IMR-90 (cell line): Measurements from ENCODE around the gene TMEM263. TPM values are rescaled to one million over a fixed set of nuclear protein-coding genes. Genes with fewer than 3 reads are reported as not detected.

Source experiments
- ATAC-seq: fragments of 200-7000 bp; cut with Tn5 transposase; 2 replicates; pipeline ENCODE4 v1.9.1; 2020; ENCODE audit warnings: low read depth, mild to moderate bottlenecking, moderate library complexity
- BruUV-seq: library from RNA; stranded (reverse); fragments of 400-500 nt; replicated peaks from 2 replicates; lab custom pipeline; 2021; lab: Mats Ljungman, UMichigan
- CTCF ChIA-PET: fragments of 300-600 bp; formaldehyde crosslinking; extraction: SDS; loops from one replicate; lab custom pipeline; 2021; ENCODE audit warnings: antibody characterized with exemption; lab: Yijun Ruan, JAX
- POLR2A ChIA-PET: fragments of 300-600 bp; sonication (Branson Sonifier 250); formaldehyde crosslinking; loops from one replicate; lab custom pipeline; 2022; ENCODE audit warnings: antibody characterized with exemption; ENCODE audit not compliant: unreplicated experiment; lab: Charles Lee
- DNase-seq: peaks from one replicate; pipeline ENCODE4 v3.0.0; 2013
- H2AFZ ChIP-seq: replicated peaks from 2 replicates; pipeline ENCODE3; 2013; ENCODE audit warnings: low read length, mild to moderate bottlenecking; ENCODE audit not compliant: poor library complexity
- H2AK5ac ChIP-seq: 2 replicates; pipeline ENCODE4 v1.6.1; 2013; ENCODE audit warnings: low read depth, low read length, inconsistent platforms
- H2AK9ac ChIP-seq: replicated peaks from 2 replicates; pipeline ENCODE3; 2013; ENCODE audit warnings: mild to moderate bottlenecking, low read depth, low read length, moderate library complexity; ENCODE audit not compliant: poor library complexity
- H2BK120ac ChIP-seq: 2 replicates; pipeline ENCODE4 v1.6.1; 2013; ENCODE audit warnings: low read depth, low read length, inconsistent platforms
- H2BK15ac ChIP-seq: 3 replicates; pipeline ENCODE4 v1.6.1; 2013; ENCODE audit warnings: low read depth, low read length, inconsistent platforms
- H2BK20ac ChIP-seq: 2 replicates; pipeline ENCODE4 v1.6.1; 2013; ENCODE audit warnings: low read depth, mild to moderate bottlenecking, inconsistent platforms, low read length, moderate library complexity
- H2BK5ac ChIP-seq: 2 replicates; pipeline ENCODE4 v1.6.1; 2013; ENCODE audit warnings: mild to moderate bottlenecking, low read depth, low read length, inconsistent platforms; ENCODE audit not compliant: poor library complexity, severe bottlenecking
- H3K14ac ChIP-seq: replicated peaks from 2 replicates; pipeline ENCODE4 v1.6.1; 2013; ENCODE audit warnings: low read depth, low read length, inconsistent platforms
- H3K18ac ChIP-seq: 2 replicates; pipeline ENCODE4 v1.6.1; 2013; ENCODE audit warnings: low read depth, low read length, control low read depth
- H3K23ac ChIP-seq: 2 replicates; pipeline ENCODE4 v1.6.1; 2013; ENCODE audit warnings: low read depth, low read length, inconsistent platforms
- H3K27ac ChIP-seq: 2 replicates; pipeline ENCODE4 v1.5.1; 2013; ENCODE audit warnings: mild to moderate bottlenecking, control low read depth, low read length; ENCODE audit not compliant: insufficient read depth
- H3K27me3 ChIP-seq: 2 replicates; pipeline ENCODE4 v1.6.1; 2013; ENCODE audit warnings: low read length; ENCODE audit not compliant: control insufficient read depth, insufficient read depth
- H3K36me3 ChIP-seq: 2 replicates; pipeline ENCODE4 v1.6.1; 2013; ENCODE audit warnings: low read length, mixed read lengths; ENCODE audit not compliant: control insufficient read depth, insufficient read depth
- H3K4ac ChIP-seq: 2 replicates; pipeline ENCODE4 v1.6.1; 2013; ENCODE audit warnings: low read depth, low read length, inconsistent platforms
- H3K4me1 ChIP-seq: 2 replicates; pipeline ENCODE4 v1.6.1; 2013; ENCODE audit warnings: low read length, mixed read lengths; ENCODE audit not compliant: control insufficient read depth, insufficient read depth
- H3K4me2 ChIP-seq: 2 replicates; pipeline ENCODE4 v1.6.1; 2013; ENCODE audit warnings: low read depth, mild to moderate bottlenecking, control low read depth, low read length, moderate library complexity
- H3K4me3 ChIP-seq: 2 replicates; pipeline ENCODE4 v1.5.1; 2013; ENCODE audit warnings: low read depth, mild to moderate bottlenecking, control low read depth, low read length, moderate library complexity; ENCODE audit not compliant: insufficient read depth
- H3K56ac ChIP-seq: 2 replicates; pipeline ENCODE4 v1.6.1; 2013; ENCODE audit warnings: low read length, inconsistent platforms; ENCODE audit not compliant: insufficient read depth; ENCODE audit errors: extremely low read depth
- H3K79me1 ChIP-seq, 2 experiments: 2 replicates each; pipeline ENCODE4 v1.6.1; 2013; ENCODE audit warnings: low read length in 2 of 2, inconsistent platforms in 1 of 2, low read depth in 1 of 2
- H3K9ac ChIP-seq: 2 replicates; pipeline ENCODE4 v1.6.1; 2013; ENCODE audit warnings: low read depth, low read length, control low read depth
- H3K9me1 ChIP-seq: 2 replicates; pipeline ENCODE4 v1.6.1; 2013; ENCODE audit warnings: low read length, inconsistent platforms; ENCODE audit not compliant: insufficient read depth
- H3K9me3 ChIP-seq: 2 replicates; pipeline ENCODE4 v1.6.1; 2013; ENCODE audit warnings: low read length; ENCODE audit not compliant: control insufficient read depth, insufficient read depth
- H4K20me1 ChIP-seq: 2 replicates; pipeline ENCODE4 v1.6.1; 2013; ENCODE audit warnings: low read length, inconsistent platforms; ENCODE audit not compliant: insufficient read depth
- H4K5ac ChIP-seq: 2 replicates; pipeline ENCODE4 v1.6.1; 2013; ENCODE audit warnings: mild to moderate bottlenecking, low read depth, low read length, control low read depth
- H4K8ac ChIP-seq, 2 experiments: 2 replicates each; pipeline ENCODE4 v1.6.1; 2013; ENCODE audit warnings: low read depth in 2 of 2, low read length in 2 of 2, control low read depth in 1 of 2, inconsistent platforms in 1 of 2
- H4K91ac ChIP-seq: 2 replicates; pipeline ENCODE4 v1.6.1; 2013; ENCODE audit warnings: low read depth, low read length, inconsistent platforms; ENCODE audit not compliant: insufficient read depth
- BHLHE40 ChIP-seq: fragments of 150-350 bp; IDR thresholded peaks from 2 replicates; pipeline ENCODE4 v1.6.1; 2016; ENCODE audit warnings: mild to moderate bottlenecking, low read depth, low read length
- CEBPB ChIP-seq: IDR thresholded peaks from 2 replicates; pipeline ENCODE4 v1.6.1; 2012; ENCODE audit warnings: low read depth, low read length, improper control_type of control experiment
- CHD1 ChIP-seq: IDR thresholded peaks from 2 replicates; pipeline ENCODE4 v1.6.1; 2012; ENCODE audit warnings: low read depth, low read length, improper control_type of control experiment
- FOS ChIP-seq: fragments of 150-350 bp; IDR thresholded peaks from 2 replicates; pipeline ENCODE4 v1.6.1; 2016; ENCODE audit warnings: low read depth, low read length
- MAFK ChIP-seq: IDR thresholded peaks from 2 replicates; pipeline ENCODE4 v1.6.1; 2012; ENCODE audit warnings: low read depth, low read length, improper control_type of control experiment
- MAZ ChIP-seq: IDR thresholded peaks from 2 replicates; pipeline ENCODE4 v1.6.1; 2012; ENCODE audit warnings: low read depth, mild to moderate bottlenecking, low read length, improper control_type of control experiment, moderate library complexity, borderline replicate concordance
- MXI1 ChIP-seq: IDR thresholded peaks from 2 replicates; pipeline ENCODE4 v1.6.1; 2012; ENCODE audit warnings: low read depth, mild to moderate bottlenecking, low read length, moderate library complexity, borderline replicate concordance
- NFE2L2 ChIP-seq: fragments of 150-350 bp; IDR thresholded peaks from 2 replicates; pipeline ENCODE4 v1.6.1; 2016; ENCODE audit warnings: low read depth, mild to moderate bottlenecking, low read length
- POLR2A ChIP-seq: IDR thresholded peaks from 2 replicates; pipeline ENCODE4 v1.6.1; 2012; ENCODE audit warnings: mild to moderate bottlenecking, low read depth, low read length
- RAD21 ChIP-seq: IDR thresholded peaks from 2 replicates; pipeline ENCODE4 v1.6.1; 2012; ENCODE audit warnings: low read length, improper control_type of control experiment
- RCOR1 ChIP-seq: IDR thresholded peaks from 2 replicates; pipeline ENCODE4 v1.6.1; 2012; ENCODE audit warnings: mild to moderate bottlenecking, low read length, improper control_type of control experiment; ENCODE audit not compliant: insufficient replicate concordance
- RFX5 ChIP-seq: IDR thresholded peaks from 2 replicates; pipeline ENCODE4 v1.8.0; 2012; ENCODE audit warnings: low read depth, mild to moderate bottlenecking, low read length, moderate library complexity
- SMC3 ChIP-seq: fragments of 150-350 bp; IDR thresholded peaks from 2 replicates; pipeline ENCODE4 v1.6.1; 2016; ENCODE audit warnings: low read depth, mild to moderate bottlenecking, antibody characterized with exemption, low read length, moderate library complexity
- WGBS, 2 experiments: methylation state at CpG; one replicate each; pipeline versions ENCODE4 v1.1.5 to v1.1.7; 2013; ENCODE audit warnings: missing lambda C conversion rate in 2 of 2; ENCODE audit not compliant: insufficient read length in 1 of 2; ENCODE audit errors: extremely low coverage in 2 of 2; 5-methylcytosine and 5-hydroxymethylcytosine counted together
- dilution Hi-C: fragments of 300-500 bp; cut with HindIII; formaldehyde crosslinking; loops from one replicate; pipeline ENCODE4 v1.14.3; 2018; ENCODE audit warnings: low sequenced_read_pairs; ENCODE audit not compliant: unreplicated experiment
- in situ Hi-C: fragments of 300-500 bp; cut with MboI; formaldehyde crosslinking; loops from 3 replicates; pipeline ENCODE4 v1.14.3; 2019; ENCODE audit warnings: low sequenced_read_pairs, inconsistent platforms, mixed read lengths
- intact Hi-C: fragments of 100-400 bp; cut with micrococcal nuclease; formaldehyde crosslinking; loops from 2 replicates; pipeline ENCODE4 v1.10.0; 2022
- polyA plus RNA-seq, 3 experiments: library from polyadenylated mRNA; depleted of rRNA; stranded (reverse); fragments of >200 nt; gene quantifications; 2 replicates each; pipeline ENCODE4 v1.2.3, GENCODE V29; 2012; ENCODE audit warnings: low replicate concordance in 1 of 3
- total RNA-seq: library from RNA; depleted of rRNA; stranded (reverse); fragments of >200 nt; gene quantifications from 2 replicates; pipeline ENCODE4 v1.2.3, GENCODE V29; 2012
- TF ChIP-seq, protein P1 (sequence below): conservative IDR thresholded peaks from 2 replicates; pipeline ENCODE4 v1.5.1; 2012; ENCODE audit warnings: mild to moderate bottlenecking, low read depth, low read length, improper control_type of control experiment
- TF ChIP-seq, protein P2 (sequence below): fragments of 150-350 bp; IDR thresholded peaks from 2 replicates; pipeline ENCODE4 v1.6.1; 2016; ENCODE audit warnings: low read depth, mild to moderate bottlenecking, low read length, moderate library complexity, borderline replicate concordance
- TF ChIP-seq, protein P3 (sequence below): fragments of 150-350 bp; IDR thresholded peaks from 2 replicates; pipeline ENCODE4 v1.6.1; 2017; ENCODE audit warnings: mild to moderate bottlenecking, antibody characterized with exemption, low read length, low read depth

Gene TMEM263
- total and polyA plus RNA-seq, 2 of the 4 experiments (the other 2 are of a cell fraction) = 47.9 to 99.7 TPM

DNA sequence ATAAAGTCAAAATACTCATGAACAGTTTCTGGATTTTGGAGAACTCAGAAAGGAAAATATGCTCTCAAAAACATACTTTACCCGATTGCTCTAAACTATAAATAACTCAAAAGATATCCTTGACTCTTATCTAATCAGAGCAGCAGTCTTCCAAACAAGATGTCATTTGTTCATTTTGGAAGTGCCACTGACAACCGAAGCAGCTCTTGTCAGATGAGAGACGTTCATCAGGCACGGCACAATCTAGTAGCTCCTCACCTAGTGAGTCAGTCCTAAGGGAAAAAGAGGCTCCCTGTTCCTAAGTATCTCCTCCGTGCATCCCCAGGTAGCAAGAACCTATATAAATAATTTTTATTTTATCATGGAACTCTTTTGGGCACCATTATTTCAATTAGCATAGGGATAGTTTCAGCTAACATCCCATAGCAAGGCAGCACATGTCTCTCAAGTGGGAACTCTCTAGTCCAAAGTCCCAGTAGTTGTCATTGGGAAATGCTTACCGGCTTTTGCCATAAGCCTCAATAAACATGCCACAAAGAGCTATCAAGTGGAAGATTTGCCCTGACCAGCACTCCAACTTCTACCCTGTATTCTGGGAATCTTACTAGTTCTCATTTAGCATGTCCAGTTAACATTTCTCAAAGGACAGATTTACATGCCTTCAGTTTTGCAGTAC is 14.1 kb upstream of the TMEM263 start:
- ChIA-PET POLR2A (no interaction called here), CTCF (interaction anchor here (0.6 kb wide), 1 partner anchor 10 kb away, joined by 5 read pairs; no protein-coding TSS in a partner anchor)
- H3K79me1 ChIP-seq = no peaks in the 10 kb centered on the region
- WGBS, 2 experiments = 50% methylated on average over 2 of the region's 6 CpGs; no CpG with 5 or more reads in 1 of the 2 experiments
- H2AK9ac ChIP-seq = no peak overlapping the region
- no peak overlapping the region for H4K8ac ChIP-seq
- H3K4me3 ChIP-seq = no peak overlapping the region
- H3K27ac ChIP-seq = no peak overlapping the region
- 0 out of 2 replicates have a peak, but pooled peaks cover 2% of the 10 kb centered on the region for H3K27me3 ChIP-seq
- no peak overlapping the region for H2BK15ac ChIP-seq
- in situ Hi-C loops = no loop called here
- H4K5ac ChIP-seq = no peak overlapping the region
- H3K36me3 ChIP-seq = no peaks in the 10 kb centered on the region
- H3K4ac ChIP-seq = no peak overlapping the region
- no peak overlapping the region for H3K14ac ChIP-seq
- H2AK5ac ChIP-seq = no peak overlapping the region
- no peaks in the 10 kb centered on the region for H3K9me3 ChIP-seq
- intact Hi-C loops = no loop called here
- no peak overlapping the region for H2AFZ ChIP-seq
- ATAC-seq = no peak
- H3K4me2 ChIP-seq = no peak overlapping the region
- H2BK20ac ChIP-seq = no peak overlapping the region
- no TSS peak for BruUV-seq
- no peak overlapping the region for H3K9ac ChIP-seq
- H3K18ac ChIP-seq = no peak overlapping the region
- H3K23ac ChIP-seq = no peak overlapping the region
- H3K56ac ChIP-seq = no peak overlapping the region
- dilution Hi-C loops = no loop called here
- TF ChIP-seq RCOR1 (no peak), POLR2A (no peak), NFE2L2 (no peak), RAD21 (no peak), SMC3 (no peak), MAZ (no peak), BHLHE40 (no peak), FOS (no peak), MXI1 (no peak), RFX5 (no peak), CHD1 (no peak), MAFK (no peak), CEBPB (no peak)
- TF ChIP-seq, protein P1, sequence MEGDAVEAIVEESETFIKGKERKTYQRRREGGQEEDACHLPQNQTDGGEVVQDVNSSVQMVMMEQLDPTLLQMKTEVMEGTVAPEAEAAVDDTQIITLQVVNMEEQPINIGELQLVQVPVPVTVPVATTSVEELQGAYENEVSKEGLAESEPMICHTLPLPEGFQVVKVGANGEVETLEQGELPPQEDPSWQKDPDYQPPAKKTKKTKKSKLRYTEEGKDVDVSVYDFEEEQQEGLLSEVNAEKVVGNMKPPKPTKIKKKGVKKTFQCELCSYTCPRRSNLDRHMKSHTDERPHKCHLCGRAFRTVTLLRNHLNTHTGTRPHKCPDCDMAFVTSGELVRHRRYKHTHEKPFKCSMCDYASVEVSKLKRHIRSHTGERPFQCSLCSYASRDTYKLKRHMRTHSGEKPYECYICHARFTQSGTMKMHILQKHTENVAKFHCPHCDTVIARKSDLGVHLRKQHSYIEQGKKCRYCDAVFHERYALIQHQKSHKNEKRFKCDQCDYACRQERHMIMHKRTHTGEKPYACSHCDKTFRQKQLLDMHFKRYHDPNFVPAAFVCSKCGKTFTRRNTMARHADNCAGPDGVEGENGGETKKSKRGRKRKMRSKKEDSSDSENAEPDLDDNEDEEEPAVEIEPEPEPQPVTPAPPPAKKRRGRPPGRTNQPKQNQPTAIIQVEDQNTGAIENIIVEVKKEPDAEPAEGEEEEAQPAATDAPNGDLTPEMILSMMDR = no peak
- TF ChIP-seq, protein P2, sequence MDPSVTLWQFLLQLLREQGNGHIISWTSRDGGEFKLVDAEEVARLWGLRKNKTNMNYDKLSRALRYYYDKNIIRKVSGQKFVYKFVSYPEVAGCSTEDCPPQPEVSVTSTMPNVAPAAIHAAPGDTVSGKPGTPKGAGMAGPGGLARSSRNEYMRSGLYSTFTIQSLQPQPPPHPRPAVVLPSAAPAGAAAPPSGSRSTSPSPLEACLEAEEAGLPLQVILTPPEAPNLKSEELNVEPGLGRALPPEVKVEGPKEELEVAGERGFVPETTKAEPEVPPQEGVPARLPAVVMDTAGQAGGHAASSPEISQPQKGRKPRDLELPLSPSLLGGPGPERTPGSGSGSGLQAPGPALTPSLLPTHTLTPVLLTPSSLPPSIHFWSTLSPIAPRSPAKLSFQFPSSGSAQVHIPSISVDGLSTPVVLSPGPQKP = no peak
- TF ChIP-seq, protein P3, sequence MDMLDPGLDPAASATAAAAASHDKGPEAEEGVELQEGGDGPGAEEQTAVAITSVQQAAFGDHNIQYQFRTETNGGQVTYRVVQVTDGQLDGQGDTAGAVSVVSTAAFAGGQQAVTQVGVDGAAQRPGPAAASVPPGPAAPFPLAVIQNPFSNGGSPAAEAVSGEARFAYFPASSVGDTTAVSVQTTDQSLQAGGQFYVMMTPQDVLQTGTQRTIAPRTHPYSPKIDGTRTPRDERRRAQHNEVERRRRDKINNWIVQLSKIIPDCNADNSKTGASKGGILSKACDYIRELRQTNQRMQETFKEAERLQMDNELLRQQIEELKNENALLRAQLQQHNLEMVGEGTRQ = no peak
- H4K20me1 ChIP-seq = no peaks in the 10 kb centered on the region
- no peaks in the 10 kb centered on the region for H3K9me1 ChIP-seq
- H4K91ac ChIP-seq = no peak overlapping the region
- no peak overlapping the region for H2BK5ac ChIP-seq
- H2BK120ac ChIP-seq = no peak overlapping the region
- no peak for DNase-seq
- no peaks in the 10 kb centered on the region for H3K4me1 ChIP-seq
